Heart left ventricle (tissue), 13 donors: ENCODE data around the gene HOMEZ.

Source experiments
- POLR2A ChIP-seq, 2 donors: fragments of 450-650 bp; IDR thresholded peaks; one replicate each; pipeline ENCODE4 v1.6.1; 2017; ENCODE audit warnings: antibody characterized with exemption in 2 of 2, mild to moderate bottlenecking in 2 of 2, moderate library complexity in 2 of 2
- TF ChIP-seq, protein P1 (sequence below), 12 donors: fragments of 200-600 bp; sonication (generic) in 4 of 12; IDR thresholded peaks; one replicate each; pipeline versions ENCODE4 v1.5.0 to v1.8.0; 2018 to 2022; ENCODE audit warnings: antibody characterized with exemption in 12 of 12, mild to moderate bottlenecking in 5 of 12
- donor health status: ischemic (EF 13 %, LVEDD 7.1; RV severe dilation, severe dysfunction).
- donor health status: DM: no; HTN: yes; CAD: no.
- donor health status: DM: no; HTN: no; CAD: no.
- donor health status: ischemic (EF 25% LVEDD 6.9; RV normal size, moderate dysfunction).
- donor health status: ischemic (EF 25% LVEDD 5.7; RV mildly dilated, moderate dysfunction).
- donor health status: ischemic (EF 35%, LVEDD 5.7; RV mildly dilated, moderate dysfunction).
- donor health status: nonischemic (EF 11% LVEDD 7.7; RV severe dilation, severe dysfunction).
- donor health status: DM: yes; HTN: yes; CAD: no.
- donor health status: PGD.
- donor health status: ischemic (EF 29% LVEDD 5.4; RV normal size, mild dysfunction).
- donor health status: nonischemic (EF 23%, LVEDD 6.1; RV moderate dilation, normal function).

DNA sequence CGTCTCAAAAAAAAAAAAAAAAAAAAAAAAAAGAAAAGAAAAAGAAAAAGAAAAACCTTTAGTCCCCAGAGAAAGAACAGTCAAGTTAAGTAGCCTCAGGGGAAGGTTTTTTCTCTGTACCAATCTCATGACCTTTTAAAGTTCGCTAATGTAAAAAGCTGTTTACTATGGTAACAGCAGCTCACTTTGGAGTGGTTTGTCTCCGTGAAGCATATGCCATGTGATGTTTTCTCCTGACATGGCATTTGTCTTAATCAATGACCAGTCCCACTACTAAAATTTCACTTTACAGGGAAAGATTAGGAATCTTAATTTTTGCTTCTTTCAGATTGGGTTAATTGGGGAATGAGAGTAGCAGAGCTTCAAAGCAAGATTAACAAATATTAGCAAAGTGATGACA is 43.9 kb downstream of the HOMEZ start:
- TF ChIP-seq, protein P1, sequence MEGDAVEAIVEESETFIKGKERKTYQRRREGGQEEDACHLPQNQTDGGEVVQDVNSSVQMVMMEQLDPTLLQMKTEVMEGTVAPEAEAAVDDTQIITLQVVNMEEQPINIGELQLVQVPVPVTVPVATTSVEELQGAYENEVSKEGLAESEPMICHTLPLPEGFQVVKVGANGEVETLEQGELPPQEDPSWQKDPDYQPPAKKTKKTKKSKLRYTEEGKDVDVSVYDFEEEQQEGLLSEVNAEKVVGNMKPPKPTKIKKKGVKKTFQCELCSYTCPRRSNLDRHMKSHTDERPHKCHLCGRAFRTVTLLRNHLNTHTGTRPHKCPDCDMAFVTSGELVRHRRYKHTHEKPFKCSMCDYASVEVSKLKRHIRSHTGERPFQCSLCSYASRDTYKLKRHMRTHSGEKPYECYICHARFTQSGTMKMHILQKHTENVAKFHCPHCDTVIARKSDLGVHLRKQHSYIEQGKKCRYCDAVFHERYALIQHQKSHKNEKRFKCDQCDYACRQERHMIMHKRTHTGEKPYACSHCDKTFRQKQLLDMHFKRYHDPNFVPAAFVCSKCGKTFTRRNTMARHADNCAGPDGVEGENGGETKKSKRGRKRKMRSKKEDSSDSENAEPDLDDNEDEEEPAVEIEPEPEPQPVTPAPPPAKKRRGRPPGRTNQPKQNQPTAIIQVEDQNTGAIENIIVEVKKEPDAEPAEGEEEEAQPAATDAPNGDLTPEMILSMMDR (IDR thresholded peaks at IDR 0.05), result no peak
- no peak for TF ChIP-seq POLR2A (IDR thresholded peaks at IDR 0.05)
